Neuronal stem cell (in vitro differentiated cells): ENCODE data around the gene NDC1.
A peak's percentile ranks its signal among the peaks of the same experiment; 100 is the strongest.
"Not testable (repeated sequence)": the region's sequence is repeated elsewhere in the genome, so short reads cannot be mapped to it uniquely, and the experiment has no call there.

Source experiments
- DNase-seq: peaks from one replicate; pipeline ENCODE4 v3.0.0-alpha.2; 2013; ENCODE audit warnings: low spot score
- H2AFZ ChIP-seq: one replicate; pipeline ENCODE4 v1.6.1; 2013; ENCODE audit warnings: mild to moderate bottlenecking, low read length, inconsistent platforms
- H2AK5ac ChIP-seq: 2 replicates; pipeline ENCODE4 v1.6.1; 2013; ENCODE audit warnings: low read depth, mild to moderate bottlenecking, inconsistent platforms, low read length, moderate library complexity, mixed read lengths
- H2BK120ac ChIP-seq: 2 replicates; pipeline ENCODE4 v1.6.1; 2013; ENCODE audit warnings: low read depth, mild to moderate bottlenecking, inconsistent platforms, low read length, moderate library complexity, mixed read lengths
- H2BK12ac ChIP-seq: one replicate; pipeline ENCODE4 v1.6.1; 2013; ENCODE audit warnings: low read length, inconsistent platforms
- H2BK15ac ChIP-seq: 2 replicates; pipeline ENCODE4 v1.6.1; 2013; ENCODE audit warnings: mild to moderate bottlenecking, low read length, inconsistent platforms, mixed read lengths
- H2BK5ac ChIP-seq: one replicate; pipeline ENCODE4 v1.6.1; 2013; ENCODE audit warnings: inconsistent platforms, mild to moderate bottlenecking, low read length, moderate library complexity
- H3K14ac ChIP-seq: one replicate; pipeline ENCODE4 v1.6.1; 2013; ENCODE audit warnings: low read length, inconsistent platforms
- H3K18ac ChIP-seq: 2 replicates; pipeline ENCODE4 v1.6.1; 2013; ENCODE audit warnings: low read length, inconsistent platforms
- H3K23ac ChIP-seq: 2 replicates; pipeline ENCODE4 v1.6.1; 2013; ENCODE audit warnings: low read depth, mild to moderate bottlenecking, mixed read lengths, low read length, inconsistent platforms; ENCODE audit not compliant: poor library complexity
- H3K27ac ChIP-seq: replicated peaks from 3 replicates; pipeline ENCODE4 v1.5.1; 2013; ENCODE audit warnings: low read length, inconsistent platforms
- H3K27me3 ChIP-seq, 3 experiments: 2 replicates each; pipeline ENCODE4 v1.6.1; 2013; ENCODE audit warnings: low read length in 3 of 3, mild to moderate bottlenecking in 2 of 3, inconsistent platforms in 1 of 3, low read depth in 1 of 3, mixed read lengths in 1 of 3, moderate library complexity in 1 of 3; ENCODE audit not compliant: control insufficient read depth in 3 of 3, insufficient read depth in 3 of 3
- H3K36me3 ChIP-seq, 2 donors: replicated peaks in 1 of 2; 2 replicates each; pipeline ENCODE4 v1.6.1; 2013; ENCODE audit warnings: low read length in 2 of 2; ENCODE audit not compliant: control insufficient read depth in 2 of 2, insufficient read depth in 2 of 2
- H3K4ac ChIP-seq: 2 replicates; pipeline ENCODE4 v1.6.1; 2013; ENCODE audit warnings: inconsistent platforms, mild to moderate bottlenecking, low read length, moderate library complexity
- H3K4me1 ChIP-seq, 2 donors: 1 replicate in 1 of 2; 2 replicates in 1 of 2; pipeline ENCODE4 v1.6.1; 2013; ENCODE audit warnings: low read length in 2 of 2, low read depth in 1 of 2; ENCODE audit not compliant: control insufficient read depth in 2 of 2, insufficient read depth in 1 of 2
- H3K4me2 ChIP-seq: one replicate; pipeline ENCODE4 v1.6.1; 2013; ENCODE audit warnings: mild to moderate bottlenecking, low read length, inconsistent platforms; ENCODE audit not compliant: insufficient read depth, poor library complexity, severe bottlenecking
- H3K4me3 ChIP-seq, 2 donors: 2 replicates each; pipeline ENCODE4 v1.5.1; 2013; ENCODE audit warnings: low read length in 2 of 2, mild to moderate bottlenecking in 2 of 2, inconsistent platforms in 1 of 2, moderate library complexity in 1 of 2
- H3K79me1 ChIP-seq: one replicate; pipeline ENCODE4 v1.6.1; 2013; ENCODE audit warnings: low read depth, mild to moderate bottlenecking, inconsistent platforms, low read length, moderate library complexity
- H3K9ac ChIP-seq: one replicate; pipeline ENCODE4 v1.6.1; 2013; ENCODE audit warnings: mild to moderate bottlenecking, low read depth, low read length, inconsistent platforms; ENCODE audit not compliant: poor library complexity
- H3K9me3 ChIP-seq, 2 donors: replicated peaks in 1 of 2; 2 replicates each; pipeline versions ENCODE3 to v1.6.1; 2013; ENCODE audit warnings: low read length in 2 of 2, mild to moderate bottlenecking in 2 of 2, inconsistent platforms in 1 of 2, low read depth in 1 of 2, mixed read lengths in 1 of 2, moderate library complexity in 1 of 2; ENCODE audit not compliant: control insufficient read depth in 2 of 2, insufficient read depth in 1 of 2
- H4K8ac ChIP-seq: one replicate; pipeline ENCODE4 v1.6.1; 2013; ENCODE audit warnings: low read depth, mild to moderate bottlenecking, inconsistent platforms, low read length, moderate library complexity
- H4K91ac ChIP-seq: one replicate; pipeline ENCODE4 v1.6.1; 2013; ENCODE audit warnings: low read length, low read depth, mild to moderate bottlenecking, inconsistent platforms; ENCODE audit not compliant: poor library complexity
- WGBS, 2 donors: extraction: QIAGEN DNeasy Blood & Tissue Kit; methylation state at CpG; one replicate each; pipeline ENCODE4 v1.1.7; 2013; ENCODE audit warnings: missing lambda C conversion rate in 2 of 2, mixed read lengths in 1 of 2; ENCODE audit not compliant: insufficient read length in 2 of 2, insufficient replicate concordance in 1 of 2; ENCODE audit errors: extremely low coverage in 2 of 2; 5-methylcytosine and 5-hydroxymethylcytosine counted together

Gene NDC1

GRCh38 chr1:53760497-53760896 is 77.6 kb downstream of the NDC1 start:
- not testable (repeated sequence) for H3K27ac ChIP-seq, H3K23ac ChIP-seq, H2BK5ac ChIP-seq, H3K4me1 ChIP-seq, H4K8ac ChIP-seq, H3K9me3 ChIP-seq, H3K9ac ChIP-seq, DNase-seq, H3K4me3 ChIP-seq, H4K91ac ChIP-seq, H3K36me3 ChIP-seq, H2AK5ac ChIP-seq, H2BK15ac ChIP-seq, H3K18ac ChIP-seq, H3K14ac ChIP-seq, H2AFZ ChIP-seq, H2BK120ac ChIP-seq, H2BK12ac ChIP-seq, H3K4me2 ChIP-seq, H3K4ac ChIP-seq, H3K27me3 ChIP-seq, H3K79me1 ChIP-seq
- no CpG with 5 or more reads among the region's 7 CpGs for WGBS, 2 donors

GRCh38 chr1:53755874-53756273 is 82.2 kb downstream of the NDC1 start:
- no peak overlapping the region for H3K4me3 ChIP-seq
- no peak overlapping the region for H3K9ac ChIP-seq
- peak overlapping the region; percentile 2 for H3K18ac ChIP-seq
- no peak overlapping the region for H2AK5ac ChIP-seq
- no peak overlapping the region for H3K4me2 ChIP-seq
- no peak overlapping the region for H2AFZ ChIP-seq
- H3K4me1 ChIP-seq: no peaks in the 10 kb centered on the region
- H3K79me1 ChIP-seq: no peaks in the 10 kb centered on the region
- DNase-seq: no peak
- no peak overlapping the region for H2BK15ac ChIP-seq
- H4K91ac ChIP-seq: no peak overlapping the region
- no peak overlapping the region for H2BK5ac ChIP-seq
- no peak overlapping the region for H4K8ac ChIP-seq
- no CpG with 5 or more reads among the region's 5 CpGs for WGBS, 2 donors
- H3K27ac ChIP-seq: no peak overlapping the region
- H3K36me3 ChIP-seq: no peaks in the 10 kb centered on the region
- H2BK12ac ChIP-seq: no peak overlapping the region
- no peak overlapping the region for H3K4ac ChIP-seq
- H3K23ac ChIP-seq: no peak overlapping the region
- H2BK120ac ChIP-seq: no peak overlapping the region
- no peak overlapping the region for H3K14ac ChIP-seq
- no peaks in the 10 kb centered on the region for H3K27me3 ChIP-seq
- H3K9me3 ChIP-seq: peaks cover 0 to 2% of the 10 kb centered on the region in 2 donors

- WGBS, 2 donors: no CpG with 5 or more reads among the region's 6 CpGs
- Histone ChIP-seq H2BK15ac (no peak overlapping the region), H2AFZ (no peak overlapping the region), H2BK120ac (no peak overlapping the region), H3K4ac (no peak overlapping the region), H3K36me3 (no peaks in the 10 kb centered on the region), H3K9ac (no peak overlapping the region), H3K18ac (no peak overlapping the region), H3K27me3 (no peaks in the 10 kb centered on the region), H4K8ac (no peak overlapping the region), H2BK12ac (no peak overlapping the region), H3K27ac (no peak overlapping the region), H2BK5ac (no peak overlapping the region), H3K9me3 (peaks cover 0 to 2% of the 10 kb centered on the region in 2 donors), H3K4me1 (no peaks in the 10 kb centered on the region), H3K4me3 (no peak overlapping the region), H4K91ac (no peak overlapping the region), H2AK5ac (no peak overlapping the region), H3K23ac (no peak overlapping the region), H3K14ac (no peak overlapping the region), H3K4me2 (no peak overlapping the region), H3K79me1 (no peaks in the 10 kb centered on the region)
- DNase-seq: peak; percentile 33
Measured at GRCh38 chr1:53754484-53755312, 83.4 kb downstream of the NDC1 start.

GRCh38 chr1:53752281-53752680 is 85.8 kb downstream of the NDC1 start:
- no peak for DNase-seq
- Histone ChIP-seq H3K23ac (no peak overlapping the region), H2AFZ (no peak overlapping the region), H3K79me1 (no peaks in the 10 kb centered on the region), H3K14ac (no peak overlapping the region), H3K27ac (no peak overlapping the region), H2BK120ac (no peak overlapping the region), H3K27me3 (peaks cover 0 to 4% (median 0%) of the 10 kb centered on the region in 3 experiments), H2BK5ac (no peak overlapping the region), H4K91ac (no peak overlapping the region), H3K4me2 (no peak overlapping the region), H3K9ac (no peak overlapping the region), H3K9me3 (no peaks in the 10 kb centered on the region), H3K4ac (no peak overlapping the region), H3K4me3 (no peak overlapping the region), H4K8ac (no peak overlapping the region), H2AK5ac (no peak overlapping the region), H2BK12ac (no peak overlapping the region), H3K18ac (no peak overlapping the region), H3K36me3 (no peaks in the 10 kb centered on the region), H2BK15ac (no peak overlapping the region), H3K4me1 (no peaks in the 10 kb centered on the region)
- WGBS, 2 donors: no CpG with 5 or more reads among the region's 6 CpGs
